Ascending aorta (tissue), 2 donors: ENCODE results near the gene ADAMTS8. TPM values are rescaled to one million over a fixed set of nuclear protein-coding genes. Genes with fewer than 3 reads are reported as not detected.

Experiments
- DNase-seq, 2 donors: peaks; one replicate each; pipeline ENCODE4 v3.0.0-alpha.2; 2019; ENCODE audit warnings: low spot score in 2 of 2
- H3K27ac ChIP-seq, 2 donors: fragments of 200-600 bp; sonication (generic); one replicate each; pipeline ENCODE4 v1.5.1; 2016 to 2017; ENCODE audit warnings: mild to moderate bottlenecking in 1 of 2
- H3K27me3 ChIP-seq: fragments of 200-600 bp; sonication (generic); one replicate; pipeline ENCODE4 v1.5.1; 2017
- H3K36me3 ChIP-seq, 2 donors: fragments of 200-600 bp; sonication (generic); one replicate each; pipeline ENCODE4 v1.5.1; 2016
- H3K4me1 ChIP-seq, 2 donors: fragments of 200-600 bp; sonication (generic); one replicate each; pipeline ENCODE4 v1.5.1; 2016 to 2017; ENCODE audit warnings: mild to moderate bottlenecking in 1 of 2
- H3K4me3 ChIP-seq, 2 donors: fragments of 200-600 bp; sonication (generic); one replicate each; pipeline ENCODE4 v1.5.1; 2016 to 2017; ENCODE audit warnings: mild to moderate bottlenecking in 1 of 2
- H3K9me3 ChIP-seq, 2 donors: fragments of 200-600 bp; sonication (generic); one replicate each; pipeline ENCODE4 v1.5.1; 2016
- CTCF ChIP-seq, 3 experiments: fragments of 200-600 bp in 2 of 3; fragments of 450-650 bp in 1 of 3; sonication (generic) in 2 of 3; IDR thresholded peaks; one replicate each; pipeline ENCODE4 v1.5.1; 2016 to 2019; ENCODE audit warnings: antibody characterized with exemption in 3 of 3, mild to moderate bottlenecking in 1 of 3, moderate library complexity in 1 of 3
- intact Hi-C: fragments of 100-400 bp; cut with DNase I; formaldehyde crosslinking; loops from one replicate; pipeline ENCODE4 v1.15.1; 2023
- total RNA-seq: library from RNA; depleted of rRNA; stranded (reverse); fragments of >200 nt; gene quantifications from one replicate; pipeline ENCODE4 v1.1.0, GENCODE V29; 2016

ADAMTS8 gene
- total RNA-seq, 1 donor from 2014 or later: 0.64 TPM

- Histone ChIP-seq H3K4me3 (no peak overlapping the region), H3K9me3 (no peaks in the 10 kb centered on the region), H3K4me1 (no peaks in the 10 kb centered on the region), H3K27me3 (no peaks in the 10 kb centered on the region), H3K36me3 (peaks cover 21 to 39% of the 10 kb centered on the region in 2 donors), H3K27ac (no peak overlapping the region)
- intact Hi-C loops: no loop called here
- DNase-seq: no peak
- no peak for TF ChIP-seq CTCF (IDR thresholded peaks at IDR 0.05)
Measured at GRCh38 chr11:130462931-130463330, 34.5 kb upstream of the ADAMTS8 start.

GRCh38 chr11:130462101-130462885 is 33.9 kb upstream of the ADAMTS8 start:
- intact Hi-C loops: no loop called here
- no peaks in the 10 kb centered on the region for H3K27me3 ChIP-seq
- no peak for TF ChIP-seq CTCF (IDR thresholded peaks at IDR 0.05)
- H3K27ac ChIP-seq: no peak overlapping the region
- H3K9me3 ChIP-seq: no peaks in the 10 kb centered on the region
- DNase-seq: no peak
- peaks cover 19 to 39% of the 10 kb centered on the region in 2 donors for H3K36me3 ChIP-seq
- no peak overlapping the region for H3K4me3 ChIP-seq
- peaks cover 4% of the 10 kb centered on the region in 2 donors for H3K4me1 ChIP-seq

GRCh38 chr11:130459521-130459920 is 31.1 kb upstream of the ADAMTS8 start:
- Histone ChIP-seq H3K9me3 (no peaks in the 10 kb centered on the region), H3K27ac (no peak overlapping the region), H3K4me1 (peaks cover 4 to 5% of the 10 kb centered on the region in 2 donors), H3K36me3 (peaks cover 12 to 23% of the 10 kb centered on the region in 2 donors), H3K27me3 (no peaks in the 10 kb centered on the region), H3K4me3 (no peak overlapping the region)
- intact Hi-C loops: no loop called here
- TF ChIP-seq CTCF (IDR thresholded peaks at IDR 0.05): no peak
- no peak for DNase-seq

- H3K27me3 ChIP-seq: no peaks in the 10 kb centered on the region
- no peaks in the 10 kb centered on the region for H3K9me3 ChIP-seq
- H3K4me3 ChIP-seq: no peak overlapping the region
- intact Hi-C loops: no loop called here
- H3K36me3 ChIP-seq: peaks cover 12 to 17% of the 10 kb centered on the region in 2 donors
- no peak overlapping the region for H3K27ac ChIP-seq
- no peak for DNase-seq
- H3K4me1 ChIP-seq: peaks cover 4 to 7% of the 10 kb centered on the region in 2 donors
- TF ChIP-seq CTCF (IDR thresholded peaks at IDR 0.05): no peak
Measured at GRCh38 chr11:130458410-130458729, 30.0 kb upstream of the ADAMTS8 start.

- Histone ChIP-seq H3K9me3 (no peaks in the 10 kb centered on the region), H3K27ac (no peak overlapping the region), H3K36me3 (peaks cover 8 to 13% of the 10 kb centered on the region in 2 donors), H3K27me3 (no peaks in the 10 kb centered on the region), H3K4me3 (no peak overlapping the region), H3K4me1 (peaks cover 4 to 7% of the 10 kb centered on the region in 2 donors)
- DNase-seq: no peak
- intact Hi-C loops: no loop called here
- no peak for TF ChIP-seq CTCF (IDR thresholded peaks at IDR 0.05)
Measured at GRCh38 chr11:130457623-130458409, 29.4 kb upstream of the ADAMTS8 start.
